Panc1 (cell line): ENCODE measurements around the gene RNF220.

Source experiments
- POLR2AphosphoS5 ChIP-seq: IDR thresholded peaks from 2 replicates; pipeline ENCODE4 v1.6.1; 2012; ENCODE audit warnings: mild to moderate bottlenecking, low read depth, low read length, moderate library complexity
- SIN3A ChIP-seq: IDR thresholded peaks from 2 replicates; pipeline ENCODE4 v1.6.1; 2012; ENCODE audit warnings: low read depth, mild to moderate bottlenecking, low read length, moderate library complexity, borderline replicate concordance; ENCODE audit not compliant: insufficient read depth
- TCF7L2 ChIP-seq: IDR thresholded peaks from 2 replicates; pipeline ENCODE4 v1.6.1; 2011; ENCODE audit warnings: mild to moderate bottlenecking, low read depth, low read length, inconsistent platforms
- TF ChIP-seq, protein P1 (sequence below): fragments of 450-650 bp; IDR thresholded peaks from 2 replicates; pipeline ENCODE4 v1.5.1; 2017; ENCODE audit warnings: mild to moderate bottlenecking
- TF ChIP-seq, protein P2 (sequence below), 2 experiments: IDR thresholded peaks; 2 replicates each; pipeline ENCODE4 v1.6.1; 2011 to 2012; ENCODE audit warnings: low read depth in 2 of 2, control low read depth in 1 of 2, low read length in 1 of 2, mild to moderate bottlenecking in 1 of 2, moderate library complexity in 1 of 2; ENCODE audit not compliant: insufficient read depth in 1 of 2

DNA sequence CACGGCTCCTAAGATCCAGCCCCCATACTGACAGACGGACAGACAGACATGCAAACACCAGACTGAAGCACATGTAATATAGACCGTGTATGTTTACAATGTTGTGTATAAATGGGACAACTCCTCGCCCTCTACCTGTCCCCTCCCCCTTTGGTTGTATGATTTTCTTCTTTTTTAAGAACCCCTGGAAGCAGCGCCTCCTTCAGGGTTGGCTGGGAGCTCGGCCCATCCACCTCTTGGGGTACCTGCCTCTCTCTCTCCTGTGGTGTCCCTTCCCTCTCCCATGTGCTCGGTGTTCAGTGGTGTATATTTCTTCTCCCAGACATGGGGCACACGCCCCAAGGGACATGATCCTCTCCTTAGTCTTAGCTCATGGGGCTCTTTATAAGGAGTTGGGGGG is 246.0 kb downstream of the RNF220 start:
- TF ChIP-seq, protein P1, sequence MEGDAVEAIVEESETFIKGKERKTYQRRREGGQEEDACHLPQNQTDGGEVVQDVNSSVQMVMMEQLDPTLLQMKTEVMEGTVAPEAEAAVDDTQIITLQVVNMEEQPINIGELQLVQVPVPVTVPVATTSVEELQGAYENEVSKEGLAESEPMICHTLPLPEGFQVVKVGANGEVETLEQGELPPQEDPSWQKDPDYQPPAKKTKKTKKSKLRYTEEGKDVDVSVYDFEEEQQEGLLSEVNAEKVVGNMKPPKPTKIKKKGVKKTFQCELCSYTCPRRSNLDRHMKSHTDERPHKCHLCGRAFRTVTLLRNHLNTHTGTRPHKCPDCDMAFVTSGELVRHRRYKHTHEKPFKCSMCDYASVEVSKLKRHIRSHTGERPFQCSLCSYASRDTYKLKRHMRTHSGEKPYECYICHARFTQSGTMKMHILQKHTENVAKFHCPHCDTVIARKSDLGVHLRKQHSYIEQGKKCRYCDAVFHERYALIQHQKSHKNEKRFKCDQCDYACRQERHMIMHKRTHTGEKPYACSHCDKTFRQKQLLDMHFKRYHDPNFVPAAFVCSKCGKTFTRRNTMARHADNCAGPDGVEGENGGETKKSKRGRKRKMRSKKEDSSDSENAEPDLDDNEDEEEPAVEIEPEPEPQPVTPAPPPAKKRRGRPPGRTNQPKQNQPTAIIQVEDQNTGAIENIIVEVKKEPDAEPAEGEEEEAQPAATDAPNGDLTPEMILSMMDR = no peak
- TF ChIP-seq POLR2AphosphoS5 (no peak), TCF7L2 (no peak), SIN3A (no peak)
- TF ChIP-seq, protein P2, sequence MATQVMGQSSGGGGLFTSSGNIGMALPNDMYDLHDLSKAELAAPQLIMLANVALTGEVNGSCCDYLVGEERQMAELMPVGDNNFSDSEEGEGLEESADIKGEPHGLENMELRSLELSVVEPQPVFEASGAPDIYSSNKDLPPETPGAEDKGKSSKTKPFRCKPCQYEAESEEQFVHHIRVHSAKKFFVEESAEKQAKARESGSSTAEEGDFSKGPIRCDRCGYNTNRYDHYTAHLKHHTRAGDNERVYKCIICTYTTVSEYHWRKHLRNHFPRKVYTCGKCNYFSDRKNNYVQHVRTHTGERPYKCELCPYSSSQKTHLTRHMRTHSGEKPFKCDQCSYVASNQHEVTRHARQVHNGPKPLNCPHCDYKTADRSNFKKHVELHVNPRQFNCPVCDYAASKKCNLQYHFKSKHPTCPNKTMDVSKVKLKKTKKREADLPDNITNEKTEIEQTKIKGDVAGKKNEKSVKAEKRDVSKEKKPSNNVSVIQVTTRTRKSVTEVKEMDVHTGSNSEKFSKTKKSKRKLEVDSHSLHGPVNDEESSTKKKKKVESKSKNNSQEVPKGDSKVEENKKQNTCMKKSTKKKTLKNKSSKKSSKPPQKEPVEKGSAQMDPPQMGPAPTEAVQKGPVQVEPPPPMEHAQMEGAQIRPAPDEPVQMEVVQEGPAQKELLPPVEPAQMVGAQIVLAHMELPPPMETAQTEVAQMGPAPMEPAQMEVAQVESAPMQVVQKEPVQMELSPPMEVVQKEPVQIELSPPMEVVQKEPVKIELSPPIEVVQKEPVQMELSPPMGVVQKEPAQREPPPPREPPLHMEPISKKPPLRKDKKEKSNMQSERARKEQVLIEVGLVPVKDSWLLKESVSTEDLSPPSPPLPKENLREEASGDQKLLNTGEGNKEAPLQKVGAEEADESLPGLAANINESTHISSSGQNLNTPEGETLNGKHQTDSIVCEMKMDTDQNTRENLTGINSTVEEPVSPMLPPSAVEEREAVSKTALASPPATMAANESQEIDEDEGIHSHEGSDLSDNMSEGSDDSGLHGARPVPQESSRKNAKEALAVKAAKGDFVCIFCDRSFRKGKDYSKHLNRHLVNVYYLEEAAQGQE (IDR thresholded peaks at IDR 0.05; ENCODE audit: insufficient read depth in 1 of 2, low read depth in 2 of 2, low read length in 1 of 2) = no peak
